Measurements from ENCODE around the gene TTC6.

The TTC6 gene

GRCh38 chr14:37603688-37604251, 8.3 kb downstream of the TTC6 start:
- Histone ChIP-seq H3K27me3 (ENCODE audit: insufficient read depth, poor library complexity, severe bottlenecking) (peaks cover 30% of the 10 kb centered on the region), H3K4me3 (replicated peaks; ENCODE audit: insufficient read depth, low read length) (no peak overlapping the region), H3K27ac (replicated peaks) (no peak overlapping the region)
- DNase-seq (ENCODE audit: low read depth in 1 of 2, low spot score in 1 of 2), result no peak
- TF ChIP-seq GABPA (IDR thresholded peaks at IDR 0.05; ENCODE audit: low read depth), result no peak
- TF ChIP-seq REST (IDR thresholded peaks at IDR 0.05; ENCODE audit: insufficient replicate concordance, low read depth), result no peak

- Histone ChIP-seq H3K27ac (replicated peaks) (no peak overlapping the region), H3K4me3 (replicated peaks; ENCODE audit: insufficient read depth, low read length) (no peak overlapping the region), H3K27me3 (ENCODE audit: insufficient read depth, poor library complexity, severe bottlenecking) (peaks cover 11% of the 10 kb centered on the region)
- TF ChIP-seq POLR2AphosphoS5 (IDR thresholded peaks at IDR 0.05; ENCODE audit: low read depth) (no peak), GABPA (IDR thresholded peaks at IDR 0.05; ENCODE audit: low read depth) (no peak), SPI1 (IDR thresholded peaks at IDR 0.05; ENCODE audit: borderline replicate concordance, low read depth) (no peak), CTCF (IDR thresholded peaks at IDR 0.05; ENCODE audit: insufficient read depth, low read length) (no peak), REST (IDR thresholded peaks at IDR 0.05; ENCODE audit: insufficient replicate concordance, low read depth) (no peak)
- no peak for DNase-seq (ENCODE audit: low read depth in 1 of 2, low spot score in 1 of 2)
Observed at GRCh38 chr14:37606678-37607077, 11.2 kb downstream of the TTC6 start.

- no peak overlapping the region for H3K27ac ChIP-seq (replicated peaks)
- DNase-seq (ENCODE audit: low read depth in 1 of 2, low spot score in 1 of 2), result no peak
- TF ChIP-seq SPI1 (IDR thresholded peaks at IDR 0.05; ENCODE audit: borderline replicate concordance, low read depth) (no peak), POLR2AphosphoS5 (IDR thresholded peaks at IDR 0.05; ENCODE audit: low read depth) (no peak), GABPA (IDR thresholded peaks at IDR 0.05; ENCODE audit: low read depth) (no peak)
- H3K27me3 ChIP-seq (ENCODE audit: insufficient read depth, poor library complexity, severe bottlenecking), result no peaks in the 10 kb centered on the region
- H3K4me3 ChIP-seq (replicated peaks; ENCODE audit: insufficient read depth, low read length), result no peak overlapping the region
Observed at GRCh38 chr14:37608649-37609048, 13.2 kb downstream of the TTC6 start.

GRCh38 chr14:37610945-37611523, 15.6 kb downstream of the TTC6 start:
- no peak overlapping the region for H3K4me3 ChIP-seq (replicated peaks; ENCODE audit: insufficient read depth, low read length)
- no peak for DNase-seq (ENCODE audit: low read depth in 1 of 2, low spot score in 1 of 2)
- no peak for TF ChIP-seq POLR2AphosphoS5 (IDR thresholded peaks at IDR 0.05; ENCODE audit: low read depth)
- no peak for TF ChIP-seq GABPA (IDR thresholded peaks at IDR 0.05; ENCODE audit: low read depth)
- no peak for TF ChIP-seq SPI1 (IDR thresholded peaks at IDR 0.05; ENCODE audit: borderline replicate concordance, low read depth)
- no peak for TF ChIP-seq REST (IDR thresholded peaks at IDR 0.05; ENCODE audit: insufficient replicate concordance, low read depth)
- no peak for TF ChIP-seq CTCF (IDR thresholded peaks at IDR 0.05; ENCODE audit: insufficient read depth, low read length)
- H3K27me3 ChIP-seq (ENCODE audit: insufficient read depth, poor library complexity, severe bottlenecking), result no peaks in the 10 kb centered on the region
- no peak overlapping the region for H3K27ac ChIP-seq (replicated peaks)
